Measurements from ENCODE around the gene ZNF584.
"Not testable (repeated sequence)": the region's sequence is repeated elsewhere in the genome, so short reads cannot be mapped to it uniquely, and the experiment has no call there.

The ZNF584 gene

GRCh38 chr19:58386576-58387337 lies 21.7 kb upstream of the ZNF584 start, which contains the start of gene RPS5:
Gene RPS5, plus strand, starts transcription at chr19:58387269. Its CDS starts 869 bp downstream, at chr19:58388138.
- peak; percentile 98 for DNase-seq

GRCh38 chr19:58387338-58388174 lies 20.9 kb upstream of the ZNF584 start:
- peak; percentile 58 for DNase-seq

- no peak for DNase-seq
Measured at GRCh38 chr19:58388175-58388526, 20.3 kb upstream of the ZNF584 start.

- DNase-seq, result peak; percentile 57
Measured at GRCh38 chr19:58392945-58393724, 15.3 kb upstream of the ZNF584 start.

GRCh38 chr19:58393725-58394033 lies 14.8 kb upstream of the ZNF584 start:
- DNase-seq, result no peak

GRCh38 chr19:58394821-58395219 lies 13.6 kb upstream of the ZNF584 start:
- peak; percentile 62 for DNase-seq

GRCh38 chr19:58395220-58395978 lies 13.1 kb upstream of the ZNF584 start, which contains the start of gene RNF225:
Gene RNF225, plus strand, starts transcription at chr19:58395656. Its CDS starts 434 bp downstream, at chr19:58396090.
- DNase-seq, result peak; percentile 79

- no peak for DNase-seq
Measured at GRCh38 chr19:58395979-58396627, 12.3 kb upstream of the ZNF584 start.

GRCh38 chr19:58396691-58397532 lies 11.5 kb upstream of the ZNF584 start:
- peak; percentile 70 for DNase-seq

GRCh38 chr19:58397533-58398037 lies 10.9 kb upstream of the ZNF584 start:
- peak; percentile 60 for DNase-seq

GRCh38 chr19:58398087-58398486 lies 10.4 kb upstream of the ZNF584 start:
- no peak for DNase-seq

- DNase-seq, result no peak
Measured at GRCh38 chr19:58398545-58398944, 9.9 kb upstream of the ZNF584 start.

- DNase-seq, result no peak
Measured at GRCh38 chr19:58399903-58400302, 8.5 kb upstream of the ZNF584 start.

- DNase-seq, result no peak
Measured at GRCh38 chr19:58400316-58400915, 8.0 kb upstream of the ZNF584 start.

GRCh38 chr19:58400916-58401839 lies 7.3 kb upstream of the ZNF584 start:
- peak; percentile 99 for DNase-seq

GRCh38 chr19:58401840-58402421 lies 6.5 kb upstream of the ZNF584 start:
- no peak for DNase-seq

- not testable (repeated sequence) for DNase-seq
Measured at GRCh38 chr19:58403920-58404478, 4.5 kb upstream of the ZNF584 start.

Data from activated CD8-positive, alpha-beta memory T cell treated with anti-CD3 and anti-CD28 coated beads, Interleukin-2, amount 50 U/mL, for 48 hours (primary cell).